GM06990 (cell line): ENCODE data around the gene CSNK1D.
"Not testable (repeated sequence)": the region's sequence is repeated elsewhere in the genome, so short reads cannot be mapped to it uniquely, and the experiment has no call there.

ENCODE experiments used
- DNase-seq: peaks from one replicate; pipeline ENCODE4 v3.0.0-alpha.2; 2011; ENCODE audit not compliant: insufficient read length; ENCODE audit errors: extremely low read depth
- H3K27me3 ChIP-seq: replicated peaks from 2 replicates; pipeline ENCODE4 v1.6.0; 2011; ENCODE audit warnings: low read length; ENCODE audit not compliant: control insufficient read depth, insufficient read depth
- H3K36me3 ChIP-seq: 2 replicates; pipeline ENCODE4 v1.5.1; 2011; ENCODE audit warnings: low read length; ENCODE audit not compliant: control insufficient read depth, insufficient read depth
- H3K4me3 ChIP-seq: replicated peaks from 2 replicates; pipeline ENCODE4 v1.5.1; 2011; ENCODE audit warnings: low read depth, mild to moderate bottlenecking, control low read depth, low read length
- TF ChIP-seq, protein P1 (sequence below): IDR thresholded peaks from 2 replicates; pipeline ENCODE4 v1.5.1; 2011; ENCODE audit warnings: low read length, control low read depth, mild to moderate bottlenecking, inconsistent platforms; ENCODE audit not compliant: insufficient read depth, poor library complexity, severe bottlenecking

CSNK1D gene

DNA sequence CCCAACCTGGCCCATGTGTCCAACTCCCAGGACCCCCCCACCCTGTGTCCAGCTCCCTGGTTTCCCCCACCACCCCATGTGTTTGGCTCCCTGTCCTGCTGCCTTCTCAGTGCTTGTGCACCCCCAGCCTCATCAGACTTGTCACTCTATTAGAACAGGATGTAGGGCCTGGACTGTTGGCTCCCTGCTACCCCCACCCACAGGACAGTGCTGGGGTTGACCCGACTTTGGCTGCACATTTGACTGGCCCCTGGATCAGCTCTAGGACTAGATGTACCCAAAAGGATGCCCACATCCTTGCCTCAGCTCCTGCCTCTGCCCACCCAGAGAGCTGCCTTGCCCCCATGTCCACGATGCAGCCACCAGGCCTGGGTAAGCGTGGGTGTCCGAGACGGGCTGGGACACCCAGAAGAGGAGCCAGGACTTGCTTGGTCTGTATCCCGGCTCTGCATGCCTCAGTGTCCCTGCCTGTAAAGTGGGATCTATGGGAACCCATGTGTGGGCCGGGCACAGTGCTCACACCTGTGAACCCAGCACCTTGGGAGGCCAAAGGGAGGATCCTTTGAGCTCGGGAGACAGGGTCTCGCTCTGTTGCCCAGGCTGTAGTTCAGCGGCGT, 59.4 kb downstream of the CSNK1D start:
- DNase-seq: no peak
- H3K4me3 ChIP-seq: no peak overlapping the region
- no peaks in the 10 kb centered on the region for H3K36me3 ChIP-seq
- no peaks in the 10 kb centered on the region for H3K27me3 ChIP-seq
- TF ChIP-seq, protein P1, sequence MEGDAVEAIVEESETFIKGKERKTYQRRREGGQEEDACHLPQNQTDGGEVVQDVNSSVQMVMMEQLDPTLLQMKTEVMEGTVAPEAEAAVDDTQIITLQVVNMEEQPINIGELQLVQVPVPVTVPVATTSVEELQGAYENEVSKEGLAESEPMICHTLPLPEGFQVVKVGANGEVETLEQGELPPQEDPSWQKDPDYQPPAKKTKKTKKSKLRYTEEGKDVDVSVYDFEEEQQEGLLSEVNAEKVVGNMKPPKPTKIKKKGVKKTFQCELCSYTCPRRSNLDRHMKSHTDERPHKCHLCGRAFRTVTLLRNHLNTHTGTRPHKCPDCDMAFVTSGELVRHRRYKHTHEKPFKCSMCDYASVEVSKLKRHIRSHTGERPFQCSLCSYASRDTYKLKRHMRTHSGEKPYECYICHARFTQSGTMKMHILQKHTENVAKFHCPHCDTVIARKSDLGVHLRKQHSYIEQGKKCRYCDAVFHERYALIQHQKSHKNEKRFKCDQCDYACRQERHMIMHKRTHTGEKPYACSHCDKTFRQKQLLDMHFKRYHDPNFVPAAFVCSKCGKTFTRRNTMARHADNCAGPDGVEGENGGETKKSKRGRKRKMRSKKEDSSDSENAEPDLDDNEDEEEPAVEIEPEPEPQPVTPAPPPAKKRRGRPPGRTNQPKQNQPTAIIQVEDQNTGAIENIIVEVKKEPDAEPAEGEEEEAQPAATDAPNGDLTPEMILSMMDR: no peak

DNA sequence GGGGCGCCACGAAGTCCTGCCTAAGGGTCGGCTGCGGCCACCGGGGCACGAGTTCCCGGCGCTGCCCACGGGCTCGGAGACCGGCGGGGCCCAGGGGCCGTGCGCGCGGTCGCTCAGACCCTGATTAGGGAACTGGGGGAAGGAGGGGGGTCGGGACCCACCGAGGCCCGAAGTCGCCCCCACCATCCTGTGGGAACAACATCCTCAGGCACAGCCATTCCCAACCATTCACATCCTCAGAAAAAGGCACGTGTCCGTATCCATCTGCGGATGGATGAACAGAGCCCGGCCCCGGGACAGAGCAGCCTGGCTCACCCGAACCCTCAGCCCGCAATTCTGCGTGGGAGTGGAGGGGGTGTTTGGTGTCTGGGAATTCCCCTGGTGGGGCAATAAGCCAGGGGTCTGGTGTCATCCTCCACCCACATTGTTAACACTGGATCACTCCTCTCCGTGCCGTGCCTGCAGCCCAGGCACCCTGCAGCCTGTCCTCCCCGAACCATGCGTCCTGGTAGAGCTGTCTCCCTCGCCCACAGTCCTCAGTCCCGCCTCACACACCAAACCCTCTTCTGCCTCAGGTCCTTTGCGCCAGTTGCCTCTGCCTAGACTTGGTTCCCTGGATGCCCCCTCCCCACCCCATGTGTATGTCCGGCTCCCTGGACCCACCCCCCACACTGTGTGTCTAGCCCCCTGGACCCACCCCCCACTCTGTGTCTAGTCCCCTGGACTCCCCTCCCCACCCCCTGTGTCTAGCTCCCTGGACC, 60.1 kb downstream of the CSNK1D start:
- Histone ChIP-seq H3K4me3 (peak overlapping the region; percentile 79), H3K27me3 (no peaks in the 10 kb centered on the region), H3K36me3 (no peaks in the 10 kb centered on the region)
- DNase-seq: peak; percentile 60
- TF ChIP-seq, protein P1: no peak

DNA sequence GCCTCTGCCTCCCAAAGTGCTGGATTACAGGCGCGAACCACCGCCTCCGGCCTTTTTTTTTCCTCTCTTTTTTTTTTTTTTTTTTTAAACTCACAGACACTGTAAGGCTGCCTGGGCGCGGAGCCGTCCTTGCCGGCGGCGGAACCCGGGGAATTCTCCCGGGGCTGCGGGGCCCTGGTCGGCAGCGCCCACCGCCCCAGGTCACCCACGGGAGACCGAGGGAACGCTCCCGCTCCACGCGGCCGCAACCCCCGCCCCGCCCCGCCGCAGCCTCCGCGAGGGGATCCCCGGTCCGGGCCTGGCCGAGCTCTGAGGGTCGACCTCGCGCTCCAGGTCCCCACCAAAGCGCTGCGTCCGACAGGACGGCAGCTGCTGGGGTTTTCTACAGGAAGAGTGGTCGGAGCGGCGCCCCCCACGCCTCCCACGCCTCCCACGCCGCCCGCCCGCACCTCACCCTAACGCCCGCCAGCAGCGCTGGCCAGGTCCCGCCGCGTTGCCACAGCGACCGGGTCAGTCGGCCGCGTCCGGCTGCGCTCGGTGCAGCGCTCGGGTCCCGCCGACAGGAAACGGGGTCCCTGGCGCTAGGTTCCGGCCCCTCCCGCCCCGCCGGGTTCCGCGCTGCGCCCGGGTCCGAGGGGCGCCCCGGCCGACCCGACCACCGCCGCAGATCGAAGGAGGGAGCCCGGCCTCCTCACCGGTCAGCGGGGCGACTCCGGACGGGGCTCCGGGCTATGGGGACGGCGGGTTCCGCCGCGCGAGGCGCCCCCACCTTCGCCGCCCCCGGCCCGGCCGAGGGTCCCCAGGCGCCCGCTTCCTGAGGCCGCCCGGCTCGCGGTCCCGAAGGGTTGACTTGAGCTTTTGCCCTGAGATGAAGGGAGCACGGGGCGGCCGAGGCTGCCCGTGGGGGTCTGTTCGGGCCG, 60.9 kb downstream of the CSNK1D start, which contains the start of gene CCDC57:
TSS of gene CCDC57 (minus strand) at position 512 of the 920 bp plus-strand sequence. CDS start 10,898 bp downstream, outside the sequence.
- TF ChIP-seq, protein P1: no peak
- peak; percentile 89 for DNase-seq
- no peaks in the 10 kb centered on the region for H3K36me3 ChIP-seq
- peak within 1 kb of the TSS; percentile 79 for H3K4me3 ChIP-seq
- no peaks in the 10 kb centered on the region for H3K27me3 ChIP-seq

DNA sequence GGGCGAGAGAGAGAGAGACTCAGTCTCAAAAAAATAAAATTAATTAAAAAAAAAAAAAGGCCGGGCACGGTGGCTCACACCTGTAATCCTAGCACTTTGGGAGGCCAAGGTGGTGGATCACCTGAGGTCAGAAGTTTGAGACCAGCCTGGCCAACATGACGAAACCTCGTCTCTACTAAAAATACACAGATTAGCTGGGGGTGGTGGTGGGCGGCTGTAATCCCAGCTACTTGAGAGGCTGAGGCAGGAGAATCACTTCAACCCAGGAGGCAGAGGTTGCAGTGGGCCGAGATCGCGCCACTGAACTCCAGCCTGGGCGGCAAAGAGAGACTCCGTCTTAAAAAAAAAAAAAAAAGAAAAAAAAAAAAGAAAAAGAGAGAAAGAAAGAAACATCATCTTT, 62.8 kb downstream of the CSNK1D start:
- DNase-seq, H3K36me3 ChIP-seq, H3K4me3 ChIP-seq, H3K27me3 ChIP-seq: not testable (repeated sequence)

DNA sequence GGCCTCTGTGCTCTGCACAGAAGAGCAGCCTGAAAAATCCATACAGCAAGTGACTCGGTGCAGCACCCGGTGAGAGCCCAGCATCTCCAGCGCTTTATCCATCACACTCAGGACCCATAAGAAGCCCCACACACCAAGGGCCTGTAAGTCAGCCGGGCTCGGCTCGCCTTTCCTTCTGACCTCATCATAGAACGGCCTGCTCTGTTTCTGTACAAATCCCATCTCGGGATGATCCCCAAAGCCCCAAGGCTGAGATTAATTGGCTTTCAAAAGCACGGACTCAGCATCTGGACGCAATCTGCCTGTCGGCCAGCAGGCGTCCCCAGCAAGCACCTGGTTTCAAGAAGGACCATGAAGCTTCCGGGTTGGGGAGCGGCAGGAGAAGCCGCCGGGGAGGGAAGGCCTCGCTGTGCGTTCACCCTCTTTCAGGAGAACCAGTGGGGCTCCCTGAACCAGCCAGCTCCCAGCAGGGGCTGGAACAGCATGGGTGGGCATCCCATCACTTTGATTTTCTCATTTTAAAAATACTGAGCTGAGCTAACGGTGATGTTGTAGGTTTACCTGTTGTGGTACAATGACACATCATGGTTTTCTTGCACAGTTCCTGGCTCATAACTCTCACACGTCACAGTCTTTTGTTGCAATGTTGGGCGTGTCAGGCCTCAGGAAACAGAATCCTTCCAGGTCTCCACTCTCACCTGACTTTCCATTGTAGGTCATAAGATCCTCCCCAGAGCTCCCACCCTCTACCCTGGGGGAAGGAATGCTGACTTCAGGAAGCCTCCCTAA, 67.6 kb downstream of the CSNK1D start:
- H3K27me3 ChIP-seq: no peaks in the 10 kb centered on the region
- no peak overlapping the region for H3K4me3 ChIP-seq
- TF ChIP-seq, protein P1: peak; percentile 94

More for the DNA sequence above, 67.6 kb downstream of the CSNK1D start:
- DNase-seq: peak; percentile 80
- no peaks in the 10 kb centered on the region; the same call in 1 of the 2 replicates for H3K36me3 ChIP-seq
